Gastroesophageal sphincter (tissue), 4 donors: ENCODE data around the gene RANBP1. TPM values are rescaled to one million over a fixed set of nuclear protein-coding genes. Genes with fewer than 3 reads are reported as not detected.

ENCODE experiments used
- ATAC-seq: fragments of 150-250 bp; one replicate; pipeline ENCODE4 v1.9.1; 2016; ENCODE audit warnings: mild to moderate bottlenecking, moderate library complexity
- H3K27ac ChIP-seq, 4 donors: fragments of 200-600 bp; sonication (generic) in 3 of 4; 1 replicate in 3 of 4; 2 replicates in 1 of 4; pipeline ENCODE4 v1.5.1; 2016 to 2019
- H3K27me3 ChIP-seq: fragments of 200-600 bp; sonication (generic); one replicate; pipeline ENCODE4 v1.5.1; 2019
- H3K36me3 ChIP-seq, 2 donors: fragments of 200-600 bp; sonication (generic); one replicate each; pipeline ENCODE4 v1.5.1; 2019; ENCODE audit warnings: control low read depth in 1 of 2
- H3K4me1 ChIP-seq, 3 donors: fragments of 200-600 bp; sonication (generic); 1 replicate in 2 of 3; 2 replicates in 1 of 3; pipeline ENCODE4 v1.5.1; 2016 to 2019; ENCODE audit warnings: control low read depth in 2 of 3
- H3K4me3 ChIP-seq, 2 donors: fragments of 200-600 bp; sonication (generic); one replicate each; pipeline ENCODE4 v1.5.1; 2019; ENCODE audit warnings: mild to moderate bottlenecking in 1 of 2, moderate library complexity in 1 of 2
- H3K9me3 ChIP-seq, 3 donors: fragments of 200-600 bp; sonication (generic); one replicate each; pipeline ENCODE4 v1.5.1; 2017 to 2019; ENCODE audit warnings: control low read depth in 2 of 3
- EP300 ChIP-seq: sonication (generic); formaldehyde crosslinking; IDR thresholded peaks from one replicate; pipeline ENCODE4 v1.6.1; 2017; ENCODE audit warnings: antibody characterized with exemption, mild to moderate bottlenecking
- POLR2A ChIP-seq, 2 donors: fragments of 450-650 bp; IDR thresholded peaks; one replicate each; pipeline ENCODE4 v1.6.1; 2017; ENCODE audit warnings: antibody characterized with exemption in 2 of 2, mild to moderate bottlenecking in 2 of 2, moderate library complexity in 1 of 2
- POLR2AphosphoS5 ChIP-seq: sonication (generic); formaldehyde crosslinking; IDR thresholded peaks from one replicate; pipeline ENCODE4 v1.6.1; 2017; ENCODE audit warnings: antibody characterized with exemption
- WGBS, 2 donors: methylation state at CpG; one replicate each; pipeline ENCODE4 v1.1.5; 2018; ENCODE audit warnings: low coverage in 1 of 2; 5-methylcytosine and 5-hydroxymethylcytosine counted together
- total RNA-seq, 4 donors: library from RNA; depleted of rRNA; stranded (reverse); fragments of >200 nt; gene quantifications; one replicate each; pipeline ENCODE4 v1.1.0, GENCODE V29; 2016
- TF ChIP-seq, protein P1 (sequence below), 4 experiments: fragments of 200-600 bp in 2 of 4; fragments of 450-650 bp in 2 of 4; sonication (generic) in 1 of 4; IDR thresholded peaks; one replicate each; pipeline ENCODE4 v1.5.1; 2017 to 2019; ENCODE audit warnings: antibody characterized with exemption in 4 of 4, mild to moderate bottlenecking in 2 of 4, moderate library complexity in 2 of 4

Gene RANBP1
- total RNA-seq, 4 donors from 2014 or later, result 115 to 162 (median 158) TPM

DNA sequence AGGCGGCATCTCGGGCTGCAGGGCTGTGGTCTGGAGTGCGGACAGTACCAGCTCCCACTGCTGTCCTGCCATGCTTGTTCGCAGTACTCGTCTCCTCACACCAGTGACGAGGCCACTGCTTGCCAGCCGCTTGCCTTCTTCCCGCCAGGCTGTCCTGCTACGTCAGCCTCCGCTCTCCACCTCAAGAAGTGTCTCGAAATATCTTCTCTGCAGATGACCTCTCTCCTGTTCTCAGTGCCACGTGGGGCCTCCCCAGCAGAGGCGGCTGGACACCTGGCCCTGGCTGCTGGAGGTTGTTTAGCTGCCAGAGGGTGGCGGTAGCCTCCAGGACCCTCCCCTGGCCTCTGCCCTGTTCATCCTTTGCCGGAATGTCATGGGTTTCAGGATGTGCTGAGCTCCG is 38.0 kb downstream of the RANBP1 start:
- Histone ChIP-seq H3K4me1 (peaks cover 0 to 7% (median 0%) of the 10 kb centered on the region in 3 donors), H3K4me3 (no peak overlapping the region), H3K27ac (no peak overlapping the region), H3K27me3 (peaks cover 40% of the 10 kb centered on the region), H3K9me3 (no peaks in the 10 kb centered on the region), H3K36me3 (no peaks in the 10 kb centered on the region)
- no peak for ATAC-seq
- no peak for TF ChIP-seq EP300
- TF ChIP-seq, protein P1, sequence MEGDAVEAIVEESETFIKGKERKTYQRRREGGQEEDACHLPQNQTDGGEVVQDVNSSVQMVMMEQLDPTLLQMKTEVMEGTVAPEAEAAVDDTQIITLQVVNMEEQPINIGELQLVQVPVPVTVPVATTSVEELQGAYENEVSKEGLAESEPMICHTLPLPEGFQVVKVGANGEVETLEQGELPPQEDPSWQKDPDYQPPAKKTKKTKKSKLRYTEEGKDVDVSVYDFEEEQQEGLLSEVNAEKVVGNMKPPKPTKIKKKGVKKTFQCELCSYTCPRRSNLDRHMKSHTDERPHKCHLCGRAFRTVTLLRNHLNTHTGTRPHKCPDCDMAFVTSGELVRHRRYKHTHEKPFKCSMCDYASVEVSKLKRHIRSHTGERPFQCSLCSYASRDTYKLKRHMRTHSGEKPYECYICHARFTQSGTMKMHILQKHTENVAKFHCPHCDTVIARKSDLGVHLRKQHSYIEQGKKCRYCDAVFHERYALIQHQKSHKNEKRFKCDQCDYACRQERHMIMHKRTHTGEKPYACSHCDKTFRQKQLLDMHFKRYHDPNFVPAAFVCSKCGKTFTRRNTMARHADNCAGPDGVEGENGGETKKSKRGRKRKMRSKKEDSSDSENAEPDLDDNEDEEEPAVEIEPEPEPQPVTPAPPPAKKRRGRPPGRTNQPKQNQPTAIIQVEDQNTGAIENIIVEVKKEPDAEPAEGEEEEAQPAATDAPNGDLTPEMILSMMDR (IDR thresholded peaks at IDR 0.05), result no peak
- TF ChIP-seq POLR2A (IDR thresholded peaks at IDR 0.05), result no peak
- no peak for TF ChIP-seq POLR2AphosphoS5
- 35 to 40% methylated on average over 1 to 4 of the region's 16 CpGs for WGBS, 2 donors

DNA sequence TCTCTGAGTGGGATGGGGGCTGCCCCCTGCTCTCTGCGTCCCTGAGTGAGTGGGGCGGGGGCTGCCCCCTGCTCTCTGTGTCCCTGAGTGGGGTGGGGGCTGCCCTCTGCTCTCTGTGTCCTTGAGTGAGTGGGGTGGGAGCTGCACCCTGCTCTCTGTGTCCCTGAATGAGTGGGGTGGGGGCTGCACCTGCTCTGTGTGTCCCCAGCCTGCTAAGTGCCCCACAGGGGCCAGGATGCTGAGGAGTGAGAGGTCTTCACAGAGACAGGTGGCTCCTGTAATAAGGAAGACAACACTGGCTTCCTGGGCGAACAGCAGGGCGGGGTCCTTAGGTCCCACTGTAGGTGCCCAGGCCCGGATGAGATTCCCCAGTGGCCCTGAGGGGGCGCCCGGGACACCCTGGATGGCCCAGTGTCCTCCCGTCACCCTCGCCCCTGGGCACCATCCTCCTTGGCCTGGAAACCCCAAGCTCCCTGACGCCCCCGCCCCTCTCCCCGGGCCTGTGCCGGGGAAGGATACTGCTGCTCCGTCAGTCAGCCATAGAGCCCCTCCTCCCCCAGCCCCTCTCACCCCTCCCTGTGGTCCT is 38.8 kb downstream of the RANBP1 start:
- Histone ChIP-seq H3K9me3 (no peaks in the 10 kb centered on the region), H3K36me3 (no peaks in the 10 kb centered on the region), H3K27ac (peak overlapping the region in 1 of 4 donors; percentile 19), H3K4me3 (peak overlapping the region in 1 of 2 donors; percentile 32), H3K27me3 (peaks cover 40% of the 10 kb centered on the region), H3K4me1 (peaks cover 0 to 7% (median 0%) of the 10 kb centered on the region in 3 donors)
- no peak for ATAC-seq
- WGBS, 2 donors, result no CpG with 5 or more reads among the region's 14 CpGs
- TF ChIP-seq POLR2AphosphoS5 (no peak), POLR2A (IDR thresholded peaks at IDR 0.05) (no peak)
- TF ChIP-seq, protein P1 (IDR thresholded peaks at IDR 0.05), result no peak

DNA sequence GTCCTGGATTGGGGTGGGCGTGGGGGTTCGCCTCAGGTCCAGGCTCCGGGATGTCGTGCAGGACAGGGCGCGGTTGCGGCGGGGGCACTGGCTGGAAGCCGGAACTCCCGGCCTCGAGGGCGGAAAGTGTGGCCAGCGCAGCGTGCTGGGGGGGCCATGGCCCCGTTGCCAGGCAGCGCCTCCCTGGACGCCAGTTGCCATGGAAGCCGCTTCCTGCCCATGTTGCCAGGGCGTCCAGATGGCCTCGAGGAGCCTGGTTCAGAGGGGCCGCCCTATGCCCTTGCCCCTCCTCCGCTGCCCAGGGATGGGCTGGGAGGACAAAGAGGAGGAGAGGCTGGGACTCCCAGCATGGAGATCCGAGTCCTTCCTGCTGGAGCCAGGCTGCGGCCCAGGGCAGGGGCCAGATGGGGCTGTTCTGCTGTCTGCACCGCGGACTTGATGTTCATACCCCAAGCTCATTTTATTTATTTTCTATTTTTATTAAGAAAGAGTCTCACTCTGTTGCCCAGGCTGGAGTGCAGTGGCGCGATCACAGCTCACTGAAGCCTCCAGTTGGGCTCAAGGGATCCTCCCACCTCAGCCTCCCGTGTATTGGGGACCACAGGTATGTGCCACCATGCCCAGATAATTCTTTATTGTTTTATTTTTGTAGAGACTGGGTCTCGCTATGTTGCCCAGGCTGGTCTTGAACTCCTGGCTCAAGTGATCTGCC is 39.6 kb downstream of the RANBP1 start:
- H3K4me3 ChIP-seq, result peak overlapping the region in 1 of 2 donors; percentile 32
- H3K9me3 ChIP-seq, result no peaks in the 10 kb centered on the region
- H3K36me3 ChIP-seq, result no peaks in the 10 kb centered on the region
- TF ChIP-seq EP300, result no peak
- TF ChIP-seq, protein P1 (IDR thresholded peaks at IDR 0.05), result no peak
- no peak for TF ChIP-seq POLR2AphosphoS5
- TF ChIP-seq POLR2A (IDR thresholded peaks at IDR 0.05), result no peak
- no peak overlapping the region for H3K27ac ChIP-seq
- peak; percentile 52 for ATAC-seq
- H3K4me1 ChIP-seq, result peaks cover 0 to 7% (median 0%) of the 10 kb centered on the region in 3 donors
- 46 to 62% methylated on average over 4 to 5 of the region's 30 CpGs for WGBS, 2 donors
- peaks cover 40% of the 10 kb centered on the region for H3K27me3 ChIP-seq

DNA sequence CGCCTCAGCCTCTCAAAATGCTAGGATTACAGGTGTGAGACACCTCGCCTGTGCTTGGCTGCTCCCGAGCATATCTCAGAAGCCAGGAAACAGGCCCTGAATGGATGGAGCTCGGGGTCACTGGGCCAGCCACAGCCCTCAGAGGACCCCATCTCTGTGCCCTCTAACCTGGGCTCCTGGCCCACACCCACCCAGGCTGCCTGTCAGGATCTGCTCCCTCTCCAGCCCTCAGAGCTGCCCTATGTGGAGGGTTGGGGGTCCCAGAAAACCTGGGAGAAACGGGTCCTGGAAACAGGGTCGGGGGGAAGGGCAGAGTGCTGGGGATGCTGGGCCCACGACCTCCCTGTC is 40.1 kb downstream of the RANBP1 start:
- TF ChIP-seq, protein P1 (IDR thresholded peaks at IDR 0.05), result no peak
- TF ChIP-seq POLR2A (IDR thresholded peaks at IDR 0.05), result no peak
- TF ChIP-seq EP300, result no peak
- TF ChIP-seq POLR2AphosphoS5, result no peak
- no peak overlapping the region for H3K27ac ChIP-seq
- H3K9me3 ChIP-seq, result no peaks in the 10 kb centered on the region
- peaks cover 40% of the 10 kb centered on the region for H3K27me3 ChIP-seq
- ATAC-seq, result no peak
- H3K4me1 ChIP-seq, result peaks cover 0 to 7% (median 0%) of the 10 kb centered on the region in 3 donors
- no peaks in the 10 kb centered on the region for H3K36me3 ChIP-seq
- WGBS, 2 donors, result 54% methylated on average over 6 of the region's 7 CpGs; no CpG with 5 or more reads in 1 of the 2 donors
- H3K4me3 ChIP-seq, result no peak overlapping the region
